Stomach smooth muscle (tissue), 2 donors: Measurements from ENCODE around the gene FSCN2.
A peak's percentile ranks its signal among the peaks of the same experiment; 100 is the strongest.

Source experiments
- H3K27ac ChIP-seq: one replicate; pipeline ENCODE4 v1.7.0; 2013; ENCODE audit warnings: mild to moderate bottlenecking, low read length, inconsistent platforms
- H3K27me3 ChIP-seq, 2 donors: one replicate each; pipeline ENCODE4 v1.7.0; 2013; ENCODE audit warnings: low read length in 2 of 2; ENCODE audit not compliant: insufficient read depth in 2 of 2, control insufficient read depth in 1 of 2
- H3K36me3 ChIP-seq, 2 donors: one replicate each; pipeline ENCODE4 v1.7.0; 2013; ENCODE audit warnings: low read length in 2 of 2; ENCODE audit not compliant: control insufficient read depth in 2 of 2, insufficient read depth in 2 of 2
- H3K4me1 ChIP-seq: one replicate; pipeline ENCODE4 v1.7.0; 2013; ENCODE audit warnings: low read length; ENCODE audit not compliant: control insufficient read depth, insufficient read depth
- H3K4me3 ChIP-seq, 2 donors: one replicate each; pipeline ENCODE4 v1.7.0; 2013; ENCODE audit warnings: low read length in 2 of 2
- H3K9ac ChIP-seq, 2 donors: one replicate each; pipeline ENCODE4 v1.7.0; 2013; ENCODE audit warnings: low read length in 2 of 2, mild to moderate bottlenecking in 1 of 2
- H3K9me3 ChIP-seq, 2 donors: one replicate each; pipeline ENCODE4 v1.7.0; 2013; ENCODE audit warnings: low read length in 2 of 2; ENCODE audit not compliant: control insufficient read depth in 2 of 2
- donor health status: healthy.
- donor health status: Pancreatic carcinoma.

The FSCN2 gene

DNA sequence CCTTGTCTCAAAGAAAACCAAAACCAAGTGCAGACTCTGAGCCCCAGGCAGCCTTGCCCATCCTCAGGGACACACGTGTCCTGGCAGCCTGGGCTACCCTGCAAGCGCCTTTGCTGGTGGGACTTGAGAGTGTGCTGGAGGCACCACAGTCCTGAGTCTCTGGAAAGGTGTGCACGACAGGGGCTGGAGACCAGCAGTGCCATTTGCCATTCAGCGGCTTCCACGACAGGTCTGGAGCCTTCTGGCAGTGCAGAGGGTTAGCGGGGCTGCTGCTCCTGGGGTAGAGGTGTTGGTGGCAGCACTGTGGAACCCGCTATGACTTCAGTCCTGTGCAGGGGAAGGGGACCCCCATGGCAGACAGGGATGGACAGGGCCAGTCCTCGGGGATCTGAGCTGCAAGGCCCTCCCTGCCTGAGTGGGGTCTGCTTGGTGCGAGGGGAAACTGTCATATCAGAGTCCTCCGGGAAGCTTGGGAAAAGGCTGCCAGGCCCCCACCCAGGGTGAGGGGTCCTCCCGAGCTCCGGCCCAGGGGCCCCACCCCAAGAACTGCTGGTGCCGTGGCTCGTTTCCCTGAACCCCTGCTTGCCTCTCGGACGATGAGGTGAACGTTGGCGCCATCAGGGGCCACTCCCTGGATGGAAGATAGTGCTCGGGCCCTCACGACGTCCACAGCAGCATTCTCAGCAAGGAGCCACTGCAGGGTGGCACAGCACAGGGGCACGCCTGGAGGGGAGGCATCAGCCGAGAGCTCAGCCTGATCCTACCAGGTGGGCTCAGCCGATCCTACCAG lies 17.2 kb downstream of the FSCN2 start:
- Histone ChIP-seq H3K4me1 (no peaks in the 10 kb centered on the region), H3K36me3 (peaks cover 19 to 50% of the 10 kb centered on the region in 2 donors), H3K27me3 (no peaks in the 10 kb centered on the region), H3K9ac (no peak overlapping the region), H3K9me3 (no peaks in the 10 kb centered on the region), H3K4me3 (no peak overlapping the region), H3K27ac (no peak overlapping the region)

DNA sequence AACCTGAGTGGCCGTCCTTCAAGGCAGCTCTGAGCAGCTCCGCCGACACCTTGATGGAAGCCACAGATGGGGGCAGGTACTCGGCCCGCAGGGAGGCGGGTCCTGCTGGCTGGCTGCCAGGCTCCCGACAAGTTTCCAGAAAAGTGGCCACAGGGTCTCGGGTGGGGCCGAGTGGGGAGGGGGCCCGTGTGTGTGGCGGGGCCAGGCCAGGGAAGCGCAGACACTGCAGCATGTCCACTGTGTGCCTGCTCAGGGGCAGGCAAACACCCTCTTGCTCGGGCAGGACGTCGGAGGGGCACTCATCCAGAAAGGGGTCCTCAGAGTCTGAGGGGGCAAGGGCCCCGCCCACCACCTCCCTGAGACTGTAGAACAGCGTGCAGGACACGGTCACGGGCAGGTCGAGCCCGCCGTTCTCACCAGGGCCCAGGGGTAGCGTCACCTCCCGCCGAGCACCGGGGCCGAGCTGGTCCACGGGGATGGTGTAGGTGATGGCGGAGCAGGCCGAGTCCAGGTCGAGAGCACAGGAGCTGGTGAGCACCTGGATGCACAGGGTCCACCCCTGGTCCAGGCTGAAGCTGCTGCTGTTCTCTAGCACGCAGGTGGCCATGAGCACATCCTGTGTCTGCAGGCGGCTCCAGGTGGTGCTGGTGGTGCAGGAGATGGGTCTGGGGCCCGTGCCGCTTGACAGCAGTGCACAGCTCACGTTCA lies 18.9 kb downstream of the FSCN2 start:
- Histone ChIP-seq H3K36me3 (peaks cover 19 to 44% of the 10 kb centered on the region in 2 donors), H3K4me3 (no peak overlapping the region), H3K9ac (no peak overlapping the region), H3K4me1 (peaks cover 9% of the 10 kb centered on the region), H3K9me3 (no peaks in the 10 kb centered on the region), H3K27ac (no peak overlapping the region), H3K27me3 (no peaks in the 10 kb centered on the region)

DNA sequence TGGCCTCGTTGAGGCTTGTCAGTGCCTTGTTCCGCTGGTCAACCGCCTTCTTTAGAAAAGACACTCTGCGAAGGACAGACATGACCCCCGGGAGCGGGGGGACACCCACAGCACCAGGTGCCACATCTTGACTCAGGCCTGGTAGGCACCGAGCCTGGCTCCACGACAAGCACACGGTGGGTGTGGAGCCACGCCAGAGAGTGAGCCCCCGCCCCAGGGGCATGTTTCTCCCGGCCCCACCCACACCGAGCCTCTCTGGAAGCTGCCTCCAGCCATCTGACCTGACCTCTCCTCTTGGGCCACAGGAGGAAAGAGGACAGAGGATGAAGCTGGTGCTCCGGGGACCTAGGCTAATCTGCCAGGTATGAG lies 19.4 kb downstream of the FSCN2 start:
- H3K36me3 ChIP-seq: peaks cover 19 to 44% of the 10 kb centered on the region in 2 donors
- no peaks in the 10 kb centered on the region for H3K9me3 ChIP-seq

DNA sequence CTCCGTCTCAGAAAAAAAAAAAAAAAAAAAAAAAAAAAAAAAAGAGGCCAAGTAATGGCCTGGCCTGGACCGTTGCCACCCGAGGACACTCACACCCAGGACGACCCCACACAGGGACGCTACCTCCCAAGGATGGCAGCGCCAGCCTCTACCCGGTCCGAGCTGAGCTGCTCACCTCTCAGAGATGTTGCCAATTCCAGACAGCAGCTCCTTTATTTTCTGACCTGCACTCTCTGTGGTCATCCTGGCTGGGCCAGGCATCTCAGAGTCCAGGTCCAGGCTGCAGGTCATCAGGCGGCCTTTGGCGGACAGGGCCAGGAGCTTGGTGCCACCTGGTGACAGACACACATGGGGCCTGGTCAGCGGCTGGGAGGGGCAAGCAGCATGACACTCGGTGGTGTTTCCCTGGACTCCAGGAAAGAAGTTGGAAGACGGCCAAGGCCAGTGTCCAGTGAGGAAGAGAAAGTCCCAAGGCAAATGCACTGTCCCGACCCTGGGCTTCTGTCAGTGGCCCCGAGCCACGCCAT lies 20.9 kb downstream of the FSCN2 start:
- H3K9me3 ChIP-seq: no peaks in the 10 kb centered on the region
- H3K27me3 ChIP-seq: no peaks in the 10 kb centered on the region
- no peak overlapping the region for H3K9ac ChIP-seq
- peaks cover 16 to 35% of the 10 kb centered on the region in 2 donors for H3K36me3 ChIP-seq
- H3K27ac ChIP-seq: no peak overlapping the region
- no peak overlapping the region for H3K4me3 ChIP-seq
- H3K4me1 ChIP-seq: peaks cover 23% of the 10 kb centered on the region

More for the DNA sequence above, 19.4 kb downstream of the FSCN2 start:
- Histone ChIP-seq H3K27me3 (no peaks in the 10 kb centered on the region), H3K4me1 (peaks cover 9% of the 10 kb centered on the region), H3K9ac (no peak overlapping the region), H3K27ac (no peak overlapping the region), H3K4me3 (no peak overlapping the region)

DNA sequence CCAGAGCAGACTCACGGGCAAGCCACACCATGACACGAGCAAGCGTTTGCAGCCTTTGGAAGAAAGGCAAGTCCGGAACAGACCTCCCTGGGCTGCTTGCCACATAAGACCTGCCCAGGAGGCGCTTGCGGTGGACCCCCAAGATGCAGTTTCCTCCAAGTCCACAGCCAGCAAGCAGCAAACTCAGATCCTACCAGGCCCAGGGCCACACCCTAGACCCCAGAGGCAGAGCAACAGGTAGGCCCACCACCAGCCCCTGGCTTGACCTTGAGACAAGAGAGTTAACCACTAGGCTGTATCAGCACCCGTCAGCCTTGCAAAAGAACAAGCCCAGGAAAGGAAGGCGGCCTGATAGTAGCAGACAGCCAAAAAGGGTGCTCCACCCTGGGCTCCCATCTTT lies 21.6 kb downstream of the FSCN2 start:
- H3K9me3 ChIP-seq: no peaks in the 10 kb centered on the region
- no peak overlapping the region for H3K4me3 ChIP-seq
- peaks cover 23% of the 10 kb centered on the region for H3K4me1 ChIP-seq
- no peak overlapping the region for H3K9ac ChIP-seq
- H3K27ac ChIP-seq: no peak overlapping the region
- H3K27me3 ChIP-seq: no peaks in the 10 kb centered on the region
- peaks cover 16 to 30% of the 10 kb centered on the region in 2 donors for H3K36me3 ChIP-seq

DNA sequence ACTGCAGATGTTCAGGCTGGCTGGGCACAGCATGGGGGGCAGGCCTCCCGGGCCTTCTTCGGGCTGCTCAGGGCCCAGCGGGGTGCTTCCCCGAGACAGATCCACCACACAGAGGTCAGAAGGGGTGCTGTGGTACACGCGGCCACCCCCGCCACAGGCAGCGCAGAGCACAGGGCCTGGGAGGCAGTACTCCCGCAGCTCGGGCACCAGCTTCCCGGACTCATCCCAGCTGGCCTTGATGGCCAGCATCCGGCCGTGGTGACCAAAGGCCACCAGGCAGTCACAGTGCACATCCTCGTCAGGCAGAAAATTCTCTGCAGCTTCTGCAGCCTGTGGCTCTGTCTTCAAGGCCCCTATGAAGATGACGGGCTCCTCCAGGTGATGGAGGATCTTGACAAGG lies 22.1 kb downstream of the FSCN2 start:
- Histone ChIP-seq H3K4me3 (no peak overlapping the region), H3K27me3 (no peaks in the 10 kb centered on the region), H3K27ac (no peak overlapping the region), H3K4me1 (peaks cover 23% of the 10 kb centered on the region), H3K36me3 (peaks cover 16 to 26% of the 10 kb centered on the region in 2 donors), H3K9me3 (no peaks in the 10 kb centered on the region), H3K9ac (no peak overlapping the region)

DNA sequence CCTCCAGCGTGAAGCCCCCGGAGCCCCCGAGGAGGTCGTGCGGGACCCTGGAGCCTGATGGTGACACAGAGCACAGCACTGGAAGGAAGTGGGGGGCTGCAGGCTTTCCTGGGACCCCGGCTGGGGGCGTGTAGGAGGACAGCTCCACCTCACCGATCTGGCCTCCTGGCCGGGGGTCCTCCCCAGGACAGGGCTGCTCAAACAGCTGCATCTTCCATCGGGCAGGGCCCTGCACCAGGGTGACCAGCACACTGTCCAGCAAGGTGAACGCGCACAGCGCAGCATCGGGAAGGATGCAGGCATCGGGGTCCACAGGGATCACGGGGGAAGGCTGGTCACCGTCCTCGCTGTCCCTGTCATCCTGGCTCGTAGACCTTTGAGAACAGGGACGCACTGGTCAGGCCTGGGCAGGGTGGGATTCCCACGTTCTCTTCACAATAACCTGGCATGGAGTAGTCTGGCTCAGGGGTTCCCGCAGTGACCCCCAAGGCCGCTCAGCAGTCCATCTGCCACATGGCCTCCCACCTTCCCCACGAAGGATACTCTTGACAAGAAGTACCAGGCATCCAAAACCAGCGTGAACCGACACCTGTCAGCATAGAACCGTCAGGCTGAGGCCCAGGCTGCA lies 22.8 kb downstream of the FSCN2 start:
- Histone ChIP-seq H3K4me3 (peak overlapping the region; percentile 84 to 87), H3K36me3 (peaks cover 12 to 22% of the 10 kb centered on the region in 2 donors), H3K4me1 (peaks cover 23% of the 10 kb centered on the region), H3K9me3 (no peaks in the 10 kb centered on the region), H3K9ac (peak overlapping the region; percentile 58 to 78), H3K27ac (no peak overlapping the region), H3K27me3 (no peaks in the 10 kb centered on the region)

DNA sequence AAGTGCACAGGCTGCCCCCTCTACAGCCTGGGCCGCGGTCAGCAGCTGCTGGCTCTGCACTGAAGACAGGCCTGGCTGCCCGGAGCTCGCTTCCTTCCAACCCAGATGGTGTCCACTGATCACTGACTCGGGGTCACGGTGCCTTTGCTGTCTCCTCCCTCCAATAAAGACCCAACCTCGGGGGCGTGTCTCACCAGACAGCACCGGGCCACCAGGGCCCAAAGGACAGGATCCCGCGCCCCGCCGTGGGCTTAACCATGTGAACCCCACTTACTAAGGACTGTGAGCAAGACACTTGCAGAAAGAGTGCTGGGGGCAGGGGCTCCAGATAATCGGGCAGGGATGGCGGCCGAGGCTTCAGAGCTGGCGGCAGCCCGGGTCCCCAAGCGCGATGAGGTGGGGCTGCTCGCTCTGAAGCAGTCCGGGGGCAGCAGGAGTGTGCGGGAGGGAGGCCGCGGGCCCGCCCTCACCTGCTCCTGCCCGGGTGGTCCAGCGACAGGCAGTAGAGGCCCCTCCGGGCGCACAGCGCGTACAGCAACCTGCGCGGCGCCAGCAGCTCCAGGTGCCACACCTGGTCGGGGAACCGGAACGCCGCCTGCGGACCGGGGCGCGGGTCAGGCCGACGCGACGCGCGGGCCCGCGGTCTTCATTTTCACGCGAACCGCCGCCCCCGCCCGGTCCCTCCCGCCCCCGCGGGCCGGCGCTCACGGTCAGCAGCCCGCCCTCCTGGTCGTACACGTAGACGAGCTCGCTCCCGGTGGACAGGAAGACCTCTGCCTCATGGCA lies 23.5 kb downstream of the FSCN2 start:
- H3K4me1 ChIP-seq: peaks cover 23% of the 10 kb centered on the region
- peak overlapping the region; percentile 84 to 87 for H3K4me3 ChIP-seq
- peaks cover 13 to 20% of the 10 kb centered on the region in 2 donors for H3K36me3 ChIP-seq
- H3K9ac ChIP-seq: peak overlapping the region; percentile 58 to 78
- no peaks in the 10 kb centered on the region for H3K27me3 ChIP-seq
- no peaks in the 10 kb centered on the region for H3K9me3 ChIP-seq
- H3K27ac ChIP-seq: peak overlapping the region; percentile 46

DNA sequence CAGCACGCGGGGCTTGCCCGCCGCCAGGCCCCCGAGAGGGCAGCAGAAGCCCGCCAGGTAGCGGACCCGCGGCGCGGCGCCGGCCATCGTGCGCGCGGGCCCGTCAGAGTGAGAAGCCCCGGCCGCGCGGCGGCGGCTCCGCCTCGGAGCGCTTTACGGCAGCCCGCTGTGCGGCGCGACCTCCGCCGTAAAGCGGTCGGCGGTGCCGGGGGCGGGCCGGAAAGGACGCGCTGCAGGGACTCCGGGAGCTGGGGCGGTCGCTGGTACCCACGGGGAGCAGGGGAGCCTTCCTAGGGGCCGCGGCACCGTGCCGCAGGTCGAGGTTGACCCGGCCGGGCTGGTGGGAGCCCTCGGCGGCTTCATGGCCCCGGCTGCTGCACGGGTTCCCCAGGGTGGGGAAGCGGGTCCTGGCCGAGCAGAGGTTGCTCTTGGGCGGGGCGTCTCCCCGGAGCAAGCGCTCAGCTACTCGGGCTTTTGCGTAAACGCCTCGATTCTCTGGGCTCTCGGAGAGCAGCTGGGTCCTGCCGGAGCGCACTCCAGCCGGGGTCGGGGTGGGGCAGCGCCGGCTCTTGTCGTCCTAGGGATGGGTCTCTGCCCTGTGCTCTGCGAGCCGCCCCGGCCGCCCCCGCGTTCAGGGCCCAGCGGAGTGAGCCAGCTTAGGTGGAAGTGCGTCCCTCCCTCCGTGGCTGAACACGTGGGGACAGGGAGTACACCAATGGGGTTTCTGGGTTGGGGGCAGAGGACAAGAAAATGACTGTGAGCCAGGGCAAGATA lies 24.3 kb downstream of the FSCN2 start, which contains the start of gene FAAP100:
Gene FAAP100, minus strand, starts transcription at position 110 of the 774 bp plus-strand sequence. Its CDS starts 23 bp downstream, at position 87.
- Histone ChIP-seq H3K27ac (peak within 1 kb of the TSS; percentile 46), H3K9ac (peak within 1 kb of the TSS; percentile 58 to 78), H3K4me3 (peak within 1 kb of the TSS; percentile 84 to 87), H3K36me3 (peaks cover 17 to 19% of the 10 kb centered on the region in 2 donors), H3K4me1 (peaks cover 23% of the 10 kb centered on the region), H3K9me3 (no peaks in the 10 kb centered on the region), H3K27me3 (no peaks in the 10 kb centered on the region)
